Osteocyte (in vitro differentiated cells): ENCODE data around the gene GTF2F2. TPM values are rescaled to one million over a fixed set of nuclear protein-coding genes. Genes with fewer than 3 reads are reported as not detected.

Experiments
- DNase-seq: peaks from one replicate; pipeline ENCODE4 v3.0.0; 2021; ENCODE audit warnings: mixed read lengths; ENCODE audit not compliant: unreplicated experiment; ENCODE audit errors: extremely low spot score
- H3K27ac Mint-ChIP-seq: one replicate; pipeline ENCODE4 v1.8.0; 2021; ENCODE audit warnings: mild to moderate bottlenecking, mixed read lengths; ENCODE audit not compliant: unreplicated experiment
- H3K27me3 Mint-ChIP-seq: one replicate; pipeline ENCODE4 v1.8.0; 2021; ENCODE audit warnings: mixed read lengths; ENCODE audit not compliant: unreplicated experiment
- H3K36me3 Mint-ChIP-seq: one replicate; pipeline ENCODE4 v1.8.0; 2021; ENCODE audit warnings: mixed read lengths; ENCODE audit not compliant: unreplicated experiment
- H3K4me1 Mint-ChIP-seq: one replicate; pipeline ENCODE4 v1.8.0; 2021; ENCODE audit warnings: mixed read lengths; ENCODE audit not compliant: unreplicated experiment
- H3K4me3 Mint-ChIP-seq: one replicate; pipeline ENCODE4 v1.8.0; 2021; ENCODE audit warnings: mild to moderate bottlenecking, moderate library complexity, mixed read lengths; ENCODE audit not compliant: unreplicated experiment
- H3K9me3 Mint-ChIP-seq: one replicate; pipeline ENCODE4 v1.8.0; 2021; ENCODE audit warnings: mixed read lengths; ENCODE audit not compliant: unreplicated experiment
- total RNA-seq: library from RNA; stranded (reverse); gene quantifications from 2 replicates; pipeline ENCODE4 v1.2.1, GENCODE V29; 2021
- TF ChIP-seq, protein P1 (sequence below): fragments of 200-600 bp; sonication (generic); IDR thresholded peaks from 2 replicates; pipeline ENCODE4 v1.5.0; 2021; ENCODE audit warnings: antibody characterized with exemption, mild to moderate bottlenecking, moderate library complexity

Gene GTF2F2
- total RNA-seq, 1 donor from 2014 or later: 15.6 TPM

GRCh38 chr13:45136741-45137504 lies 16.6 kb downstream of the GTF2F2 start:
- no peak for DNase-seq
- Mint-ChIP-seq H3K4me3 (no peak overlapping the region), H3K9me3 (peaks cover 13% of the 10 kb centered on the region), H3K27ac (no peak overlapping the region), H3K4me1 (peaks cover 10% of the 10 kb centered on the region), H3K36me3 (peaks cover 12% of the 10 kb centered on the region), H3K27me3 (no peaks in the 10 kb centered on the region)
- TF ChIP-seq, protein P1, sequence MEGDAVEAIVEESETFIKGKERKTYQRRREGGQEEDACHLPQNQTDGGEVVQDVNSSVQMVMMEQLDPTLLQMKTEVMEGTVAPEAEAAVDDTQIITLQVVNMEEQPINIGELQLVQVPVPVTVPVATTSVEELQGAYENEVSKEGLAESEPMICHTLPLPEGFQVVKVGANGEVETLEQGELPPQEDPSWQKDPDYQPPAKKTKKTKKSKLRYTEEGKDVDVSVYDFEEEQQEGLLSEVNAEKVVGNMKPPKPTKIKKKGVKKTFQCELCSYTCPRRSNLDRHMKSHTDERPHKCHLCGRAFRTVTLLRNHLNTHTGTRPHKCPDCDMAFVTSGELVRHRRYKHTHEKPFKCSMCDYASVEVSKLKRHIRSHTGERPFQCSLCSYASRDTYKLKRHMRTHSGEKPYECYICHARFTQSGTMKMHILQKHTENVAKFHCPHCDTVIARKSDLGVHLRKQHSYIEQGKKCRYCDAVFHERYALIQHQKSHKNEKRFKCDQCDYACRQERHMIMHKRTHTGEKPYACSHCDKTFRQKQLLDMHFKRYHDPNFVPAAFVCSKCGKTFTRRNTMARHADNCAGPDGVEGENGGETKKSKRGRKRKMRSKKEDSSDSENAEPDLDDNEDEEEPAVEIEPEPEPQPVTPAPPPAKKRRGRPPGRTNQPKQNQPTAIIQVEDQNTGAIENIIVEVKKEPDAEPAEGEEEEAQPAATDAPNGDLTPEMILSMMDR: no peak

GRCh38 chr13:45137526-45137925 lies 17.2 kb downstream of the GTF2F2 start:
- Mint-ChIP-seq H3K9me3 (peaks cover 8% of the 10 kb centered on the region), H3K36me3 (peaks cover 12% of the 10 kb centered on the region), H3K4me3 (no peak overlapping the region), H3K27ac (no peak overlapping the region), H3K4me1 (peaks cover 10% of the 10 kb centered on the region), H3K27me3 (no peaks in the 10 kb centered on the region)
- DNase-seq: no peak
- TF ChIP-seq, protein P1: no peak

DNA sequence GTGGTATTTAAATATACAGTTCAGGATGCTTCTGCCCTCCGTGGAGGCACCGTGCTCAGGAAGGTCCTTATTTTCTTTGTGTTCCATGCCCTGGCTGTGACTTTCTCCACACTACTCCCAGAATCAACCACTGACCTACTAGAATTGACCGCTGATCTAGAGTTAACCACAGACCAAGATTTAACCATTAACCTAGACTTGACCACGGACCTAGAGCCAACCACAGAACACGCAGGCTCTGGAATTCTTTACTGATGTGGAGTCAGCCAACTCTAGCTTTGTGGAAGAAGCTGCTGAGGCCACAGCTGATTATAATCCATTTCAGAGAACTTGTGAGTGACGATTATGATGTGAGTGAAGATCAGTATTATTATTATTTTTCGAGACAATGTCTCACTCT lies 18.0 kb downstream of the GTF2F2 start:
- DNase-seq: no peak
- H3K4me1 Mint-ChIP-seq: peaks cover 14% of the 10 kb centered on the region
- no peaks in the 10 kb centered on the region for H3K27me3 Mint-ChIP-seq
- H3K36me3 Mint-ChIP-seq: peaks cover 11% of the 10 kb centered on the region
- no peak overlapping the region for H3K27ac Mint-ChIP-seq
- TF ChIP-seq, protein P1: no peak
- H3K4me3 Mint-ChIP-seq: no peak overlapping the region
- H3K9me3 Mint-ChIP-seq: peaks cover 5% of the 10 kb centered on the region

GRCh38 chr13:45141369-45141768 lies 21.1 kb downstream of the GTF2F2 start:
- Mint-ChIP-seq H3K4me1 (peaks cover 14% of the 10 kb centered on the region), H3K9me3 (no peaks in the 10 kb centered on the region), H3K27me3 (no peaks in the 10 kb centered on the region), H3K4me3 (no peak overlapping the region), H3K27ac (no peak overlapping the region), H3K36me3 (peaks cover 11% of the 10 kb centered on the region)
- TF ChIP-seq, protein P1: no peak
- no peak for DNase-seq

GRCh38 chr13:45142440-45143345 lies 22.4 kb downstream of the GTF2F2 start:
- H3K27ac Mint-ChIP-seq: no peak overlapping the region
- H3K36me3 Mint-ChIP-seq: peaks cover 11% of the 10 kb centered on the region
- no peaks in the 10 kb centered on the region for H3K27me3 Mint-ChIP-seq
- TF ChIP-seq, protein P1: no peak
- peaks cover 14% of the 10 kb centered on the region for H3K4me1 Mint-ChIP-seq
- no peak overlapping the region for H3K4me3 Mint-ChIP-seq
- H3K9me3 Mint-ChIP-seq: no peaks in the 10 kb centered on the region
- no peak for DNase-seq
